Measurements from ENCODE around the gene JTB.
A peak's percentile ranks its signal among the peaks of the same experiment; 100 is the strongest.

Gene JTB

DNA sequence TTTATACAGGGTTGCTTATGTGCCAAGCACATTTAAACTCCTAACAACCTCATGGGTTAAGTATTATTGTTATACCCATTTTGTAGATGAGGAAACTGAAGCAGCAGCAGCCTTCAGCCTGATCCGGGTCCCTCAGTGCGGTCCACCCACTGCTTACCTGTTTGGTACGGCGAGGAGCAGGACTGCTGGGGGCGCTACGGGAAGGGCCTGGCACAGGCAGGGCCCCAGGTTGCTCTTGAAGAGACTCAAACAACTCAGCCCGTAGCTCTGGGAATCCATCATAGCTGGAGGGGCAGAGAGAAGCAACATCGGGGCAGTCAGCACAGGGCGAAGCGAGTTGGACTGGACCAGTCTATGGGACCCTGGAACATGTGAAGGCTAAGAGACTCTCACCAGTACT, 40.1 kb downstream of the JTB start:
- Mint-ChIP-seq H3K4me1 (ENCODE audit: low read depth) (peaks cover 12% of the 10 kb centered on the region), H3K27me3 (ENCODE audit: low read depth) (no peaks in the 10 kb centered on the region), H3K9me3 (no peaks in the 10 kb centered on the region), H3K36me3 (ENCODE audit: low read depth) (peaks cover 61% of the 10 kb centered on the region), H3K4me3 (no peak overlapping the region), H3K27ac (no peak overlapping the region)

- Mint-ChIP-seq H3K4me1 (ENCODE audit: low read depth) (peaks cover 10% of the 10 kb centered on the region), H3K36me3 (ENCODE audit: low read depth) (peaks cover 59% of the 10 kb centered on the region), H3K27ac (peak overlapping the region; percentile 6), H3K9me3 (no peaks in the 10 kb centered on the region), H3K27me3 (ENCODE audit: low read depth) (no peaks in the 10 kb centered on the region), H3K4me3 (no peak overlapping the region)
These were observed 41.3 kb downstream of the JTB start for GRCh38 chr1:153936011-153936802.

DNA sequence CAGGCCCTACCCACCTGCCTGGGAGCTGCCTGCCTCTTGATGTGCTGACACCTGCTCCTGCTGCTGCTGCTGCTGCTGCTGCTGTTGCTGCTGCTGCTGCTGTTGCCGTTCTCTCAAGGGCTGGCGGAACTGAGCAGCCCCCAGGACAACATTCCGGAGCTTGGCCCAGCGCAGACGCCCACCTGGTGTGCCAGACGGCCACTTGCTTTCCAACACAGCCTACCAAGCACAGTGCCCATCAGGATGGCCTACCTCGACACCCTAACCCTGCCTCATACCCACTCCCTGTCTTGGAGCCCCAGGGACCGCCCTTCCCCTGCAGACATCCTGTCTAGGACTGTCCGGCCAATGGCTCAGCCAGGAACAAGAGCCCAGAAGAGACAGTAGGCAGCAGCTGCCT, 42.7 kb downstream of the JTB start:
- Mint-ChIP-seq H3K9me3 (no peaks in the 10 kb centered on the region), H3K4me3 (no peak overlapping the region), H3K4me1 (ENCODE audit: low read depth) (peaks cover 4% of the 10 kb centered on the region), H3K27ac (no peak overlapping the region), H3K36me3 (ENCODE audit: low read depth) (peaks cover 50% of the 10 kb centered on the region), H3K27me3 (ENCODE audit: low read depth) (no peaks in the 10 kb centered on the region)

GRCh38 chr1:153933955-153934354, 43.5 kb downstream of the JTB start:
- Mint-ChIP-seq H3K4me3 (no peak overlapping the region), H3K27me3 (ENCODE audit: low read depth) (no peaks in the 10 kb centered on the region), H3K36me3 (ENCODE audit: low read depth) (peaks cover 49% of the 10 kb centered on the region), H3K9me3 (no peaks in the 10 kb centered on the region), H3K27ac (no peak overlapping the region), H3K4me1 (ENCODE audit: low read depth) (peaks cover 2% of the 10 kb centered on the region)

DNA sequence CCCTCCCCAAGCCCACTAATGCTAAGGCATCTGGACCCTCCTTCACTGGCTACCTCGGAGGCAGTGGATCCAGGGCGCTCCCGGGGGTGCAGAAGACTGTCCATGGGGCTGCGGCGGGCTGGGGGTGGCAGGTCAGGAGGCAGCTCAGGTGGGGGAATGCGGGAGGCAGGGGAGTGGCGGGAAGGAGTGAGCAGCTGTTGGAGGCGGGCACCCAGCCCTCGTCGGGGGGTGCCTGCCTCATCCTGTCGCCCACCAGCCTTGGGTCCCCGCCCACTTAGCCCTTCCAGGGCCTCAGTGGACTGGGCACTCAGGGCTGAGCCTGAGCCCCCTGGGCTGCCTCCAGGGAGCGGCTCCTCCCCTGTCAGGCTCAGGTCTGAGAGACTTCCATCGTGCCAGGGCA, 44.0 kb downstream of the JTB start:
- Mint-ChIP-seq H3K27me3 (ENCODE audit: low read depth) (no peaks in the 10 kb centered on the region), H3K27ac (no peak overlapping the region), H3K4me3 (no peak overlapping the region), H3K9me3 (no peaks in the 10 kb centered on the region), H3K4me1 (ENCODE audit: low read depth) (peaks cover 8% of the 10 kb centered on the region), H3K36me3 (ENCODE audit: low read depth) (peaks cover 49% of the 10 kb centered on the region)

DNA sequence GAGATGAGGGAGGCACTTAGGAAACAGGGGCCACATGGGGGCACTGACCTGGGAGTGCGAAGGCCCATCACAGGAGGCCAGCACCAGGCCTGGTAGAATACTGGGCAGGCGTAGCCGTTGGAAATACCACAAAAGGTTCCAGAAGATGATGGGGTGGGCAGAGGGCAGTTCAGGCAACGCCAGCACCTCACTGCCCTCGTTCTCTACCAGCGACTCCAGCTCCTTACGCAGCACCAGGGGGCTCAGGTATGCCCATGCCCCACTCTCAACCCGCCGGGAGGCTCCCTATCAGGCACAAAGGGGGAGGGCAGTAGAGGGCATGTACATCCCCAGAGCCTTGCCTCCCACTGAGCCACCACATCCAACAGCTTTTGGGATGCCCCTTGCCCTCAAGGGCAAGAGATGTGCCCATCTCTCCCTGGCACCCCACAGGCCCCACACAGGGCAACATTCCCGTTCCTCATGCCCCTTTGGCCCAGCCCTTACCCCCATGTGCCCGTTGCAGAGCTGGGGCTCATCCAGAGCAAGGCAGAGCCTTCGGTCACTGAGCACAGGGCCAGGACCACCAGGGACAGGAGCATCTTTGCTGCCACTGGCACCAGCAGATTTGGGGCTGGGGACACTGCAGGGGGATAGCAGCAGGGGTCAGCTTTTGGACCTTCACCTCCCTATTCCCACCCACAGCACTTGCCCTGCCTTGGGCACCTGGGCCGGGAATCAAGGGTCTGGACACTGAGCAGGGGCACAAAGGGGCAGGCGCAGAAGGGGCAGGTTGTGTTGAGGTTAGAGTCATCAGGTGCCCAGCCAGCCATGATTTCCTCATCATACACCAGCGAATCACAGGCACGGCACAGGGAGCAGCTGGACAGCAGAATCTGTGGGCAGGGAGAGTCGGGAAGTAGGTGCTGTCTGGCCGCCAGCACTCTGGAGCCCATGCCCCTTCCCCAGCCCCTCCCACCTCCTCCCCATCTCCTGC, 45.0 kb downstream of the JTB start:
- no peaks in the 10 kb centered on the region for H3K27me3 Mint-ChIP-seq (ENCODE audit: low read depth)
- no peak overlapping the region for H3K27ac Mint-ChIP-seq
- H3K36me3 Mint-ChIP-seq (ENCODE audit: low read depth) = peaks cover 49% of the 10 kb centered on the region
- peaks cover 12% of the 10 kb centered on the region for H3K4me1 Mint-ChIP-seq (ENCODE audit: low read depth)
- H3K9me3 Mint-ChIP-seq = no peaks in the 10 kb centered on the region
- no peak overlapping the region for H3K4me3 Mint-ChIP-seq

- Mint-ChIP-seq H3K4me1 (ENCODE audit: low read depth) (peaks cover 12% of the 10 kb centered on the region), H3K4me3 (no peak overlapping the region), H3K27me3 (ENCODE audit: low read depth) (no peaks in the 10 kb centered on the region), H3K36me3 (ENCODE audit: low read depth) (peaks cover 32% of the 10 kb centered on the region), H3K9me3 (no peaks in the 10 kb centered on the region), H3K27ac (no peak overlapping the region)
These were observed 47.2 kb downstream of the JTB start for GRCh38 chr1:153929981-153930948.

DNA sequence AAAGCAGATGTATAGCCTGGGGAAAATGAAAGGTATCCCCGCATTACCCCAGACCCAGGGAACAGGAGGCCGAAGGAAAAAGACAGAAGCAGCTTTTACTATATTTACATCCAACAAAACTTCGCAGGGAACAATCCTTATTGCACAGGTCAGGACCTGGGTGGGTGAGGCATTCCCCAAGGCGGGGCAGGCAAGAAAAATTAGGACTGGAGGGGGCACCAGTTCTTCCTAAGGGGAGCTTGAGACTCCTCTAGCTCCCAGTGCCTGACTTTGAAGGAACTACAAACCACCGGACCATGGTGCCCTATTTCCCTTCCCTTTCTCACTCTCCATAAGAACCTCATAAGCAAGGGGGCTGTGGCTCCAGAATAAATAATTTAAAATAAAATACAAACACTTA, 48.0 kb downstream of the JTB start:
- Mint-ChIP-seq H3K4me3 (no peak overlapping the region), H3K36me3 (ENCODE audit: low read depth) (peaks cover 25% of the 10 kb centered on the region), H3K27me3 (ENCODE audit: low read depth) (no peaks in the 10 kb centered on the region), H3K9me3 (no peaks in the 10 kb centered on the region), H3K4me1 (ENCODE audit: low read depth) (peaks cover 12% of the 10 kb centered on the region), H3K27ac (no peak overlapping the region)

DNA sequence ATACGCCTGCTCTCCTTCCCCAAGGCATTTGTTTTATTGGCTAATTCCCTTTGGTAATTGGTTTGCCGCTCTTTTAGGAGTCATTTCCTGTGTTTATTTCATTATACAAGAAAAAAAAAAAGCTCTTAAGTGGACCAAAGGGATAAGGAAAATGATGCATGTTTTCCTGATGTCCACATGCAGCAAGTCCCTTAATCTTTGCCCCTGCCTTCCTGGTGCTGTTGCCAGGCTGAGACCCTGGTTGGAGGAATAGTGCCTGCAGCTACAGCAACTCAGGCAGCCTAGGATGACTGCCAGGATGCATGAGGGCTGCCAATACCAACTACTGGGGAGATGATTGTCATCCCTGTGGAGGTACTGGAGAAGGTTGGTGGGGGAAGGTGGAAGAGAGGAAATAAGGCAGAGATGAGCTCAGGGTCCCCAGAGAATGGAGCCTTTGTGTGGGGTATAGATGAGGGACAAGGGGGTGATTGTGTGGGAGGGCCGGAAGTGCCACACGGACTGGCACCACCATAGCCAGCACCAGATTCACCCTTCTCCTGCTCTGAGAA, 48.6 kb downstream of the JTB start:
- Mint-ChIP-seq H3K9me3 (no peaks in the 10 kb centered on the region), H3K27me3 (ENCODE audit: low read depth) (no peaks in the 10 kb centered on the region), H3K27ac (peak overlapping the region; percentile 21), H3K4me3 (no peak overlapping the region), H3K4me1 (ENCODE audit: low read depth) (peaks cover 11% of the 10 kb centered on the region), H3K36me3 (ENCODE audit: low read depth) (peaks cover 23% of the 10 kb centered on the region)

GRCh38 chr1:153928245-153928644, 49.2 kb downstream of the JTB start:
- Mint-ChIP-seq H3K27ac (peak overlapping the region; percentile 21), H3K27me3 (ENCODE audit: low read depth) (no peaks in the 10 kb centered on the region), H3K36me3 (ENCODE audit: low read depth) (peaks cover 23% of the 10 kb centered on the region), H3K4me3 (no peak overlapping the region), H3K4me1 (ENCODE audit: low read depth) (peaks cover 15% of the 10 kb centered on the region), H3K9me3 (no peaks in the 10 kb centered on the region)

- H3K27me3 Mint-ChIP-seq (ENCODE audit: low read depth) = no peaks in the 10 kb centered on the region
- H3K4me1 Mint-ChIP-seq (ENCODE audit: low read depth) = peaks cover 19% of the 10 kb centered on the region
These were observed 51.1 kb downstream of the JTB start for GRCh38 chr1:153926405-153926804.

More at GRCh38 chr1:153926405-153926804, 51.1 kb downstream of the JTB start:
- Mint-ChIP-seq H3K4me3 (no peak overlapping the region), H3K36me3 (ENCODE audit: low read depth) (peaks cover 23% of the 10 kb centered on the region), H3K27ac (no peak overlapping the region), H3K9me3 (no peaks in the 10 kb centered on the region)

Data from T-helper 1 cell treated with Interleukin-12 subunit alpha and Interleukin-12 subunit beta and Interleukin-4 antibody, amounts not matched to agents 30 μg/mL and 1 μg/mL, for 36 hours (primary cell).